ENCODE results near the gene ADAMTS17. TPM values are rescaled to one million over a fixed set of nuclear protein-coding genes. Genes with fewer than 3 reads are reported as not detected.

The ADAMTS17 gene
- total RNA-seq, 1 donor from 2014 or later = 0.40 TPM

GRCh38 chr15:100174159-100174903 lies 167.4 kb downstream of the ADAMTS17 start:
- no peak for DNase-seq (ENCODE audit: low read depth in 2 of 2)

DNA sequence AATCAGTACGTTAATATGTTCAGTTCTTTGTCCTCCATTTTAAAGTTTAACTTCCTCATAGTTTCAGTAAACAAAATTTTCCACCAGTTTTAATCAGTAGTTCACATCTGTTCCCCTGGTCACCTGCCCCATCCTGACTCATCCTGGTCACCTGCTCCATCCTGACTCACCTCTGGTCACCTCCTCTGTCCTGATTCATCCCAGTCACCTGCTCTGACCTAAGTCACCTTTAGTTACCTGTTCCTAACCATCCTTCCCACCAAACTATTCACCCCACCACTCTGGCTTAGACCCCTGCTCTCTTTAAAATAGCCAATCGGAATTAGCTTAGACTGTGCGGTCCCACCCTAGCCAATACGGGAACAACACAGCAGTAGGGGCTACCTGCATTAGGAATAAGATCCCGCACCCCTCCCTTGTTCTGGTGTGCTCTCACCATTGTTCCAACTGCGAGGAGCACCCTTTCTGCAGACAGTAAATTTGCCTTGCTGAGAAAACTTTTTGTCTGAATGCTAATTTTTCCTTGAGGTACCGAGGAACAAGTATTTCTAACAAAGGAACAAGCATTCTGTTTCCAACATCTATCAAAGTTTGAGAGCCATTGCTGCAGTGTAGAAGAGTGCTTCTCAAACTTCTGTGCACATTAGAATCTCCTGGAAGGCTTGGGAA lies 169.3 kb downstream of the ADAMTS17 start:
- DNase-seq (ENCODE audit: low read depth in 2 of 2) = no peak

DNA sequence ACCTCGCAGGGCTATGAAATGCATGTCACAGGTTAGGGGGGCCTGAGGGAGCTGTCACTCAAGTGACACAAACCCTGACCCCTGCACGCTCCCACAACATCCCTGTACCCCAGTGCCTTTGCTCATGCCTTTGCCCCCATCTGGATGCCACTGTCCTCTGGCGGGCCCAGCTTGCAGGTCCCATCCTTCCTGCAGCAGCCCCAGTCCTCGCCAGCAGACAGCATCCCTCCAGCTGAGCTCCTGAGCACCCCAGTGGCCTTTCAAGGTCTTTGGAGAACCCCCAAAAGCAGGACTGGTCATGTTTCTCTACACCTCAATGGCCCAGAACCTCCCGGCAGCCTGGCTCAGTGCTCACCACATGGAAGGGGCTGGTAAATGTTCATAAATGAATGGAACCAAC lies 170.4 kb downstream of the ADAMTS17 start:
- DNase-seq (ENCODE audit: low read depth in 2 of 2) = no peak

DNA sequence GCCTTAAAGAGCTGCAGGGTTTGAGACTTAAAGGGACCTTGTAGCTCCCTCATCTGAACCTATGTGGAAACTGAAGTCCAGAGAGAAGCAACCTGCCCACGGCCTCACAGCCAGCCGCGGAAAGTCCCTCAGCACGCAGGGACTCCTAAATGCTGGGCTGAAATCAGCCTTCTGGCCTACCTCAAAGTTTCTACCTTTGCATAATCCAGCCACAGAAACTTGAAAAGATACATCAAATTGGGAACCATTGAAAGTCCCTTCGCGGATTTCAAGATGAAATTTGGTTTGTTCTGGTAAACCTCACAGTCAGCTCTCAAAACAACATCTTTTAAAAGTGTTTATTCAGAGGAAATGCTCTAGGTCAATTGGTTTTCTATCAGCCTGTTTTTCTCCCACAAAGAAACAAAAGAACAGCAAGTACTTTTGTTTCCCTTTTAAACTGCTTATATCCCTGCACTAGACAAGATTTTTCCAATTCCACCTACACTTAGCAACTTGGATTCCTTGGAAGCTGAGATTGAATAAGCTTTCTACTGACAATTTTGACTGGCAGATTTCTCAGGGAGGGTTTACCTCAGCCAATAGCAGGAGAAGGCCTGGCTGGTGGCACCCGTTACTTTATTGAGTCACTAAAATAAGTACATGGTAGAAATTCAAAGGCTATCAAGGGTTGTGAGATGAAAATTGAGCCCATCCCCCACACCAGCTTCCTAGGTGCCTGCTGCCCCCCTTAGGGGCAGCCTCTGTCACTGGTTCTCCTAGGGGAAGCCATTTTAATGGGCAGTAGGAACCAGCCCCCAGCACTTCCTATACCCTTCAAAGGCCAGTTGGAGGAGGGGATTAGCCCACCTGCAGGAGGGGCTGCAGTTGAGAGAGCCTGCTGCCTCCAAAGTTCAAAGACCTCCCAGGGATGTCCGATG lies 171.2 kb downstream of the ADAMTS17 start:
- DNase-seq (ENCODE audit: low read depth in 2 of 2) = no peak

DNA sequence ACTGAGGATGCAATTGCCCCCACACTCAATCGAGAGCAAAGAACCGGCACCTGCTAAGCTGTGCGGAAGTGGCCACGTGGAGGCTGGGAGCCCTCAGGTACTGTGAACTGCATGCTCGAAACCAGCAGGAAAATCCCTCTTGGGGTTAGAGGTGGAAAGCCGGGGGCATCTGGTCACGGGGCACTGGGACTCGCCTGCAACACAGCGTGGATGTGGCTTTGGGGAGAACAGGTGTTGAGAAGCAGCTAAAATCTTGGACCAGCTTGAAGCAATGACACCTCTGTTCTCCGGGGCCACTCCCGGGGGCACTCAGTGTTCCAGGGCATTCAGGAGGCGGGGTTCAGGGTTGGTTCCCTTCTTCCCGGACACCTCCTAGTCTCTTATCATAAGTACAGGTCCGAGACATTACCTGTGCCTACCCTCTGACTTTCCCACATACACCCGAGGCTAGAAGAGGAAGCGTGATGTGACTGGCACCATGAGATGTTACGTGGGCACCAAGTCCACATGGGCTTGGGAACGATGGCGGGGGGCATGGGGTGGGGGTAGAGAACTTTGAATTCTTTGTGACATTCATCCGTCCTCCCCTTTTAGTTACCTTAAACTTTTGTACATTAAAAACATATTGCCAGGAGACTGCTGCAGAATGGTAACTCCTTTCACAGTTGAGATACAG lies 172.0 kb downstream of the ADAMTS17 start:
- no peak for DNase-seq (ENCODE audit: low read depth in 2 of 2)

DNA sequence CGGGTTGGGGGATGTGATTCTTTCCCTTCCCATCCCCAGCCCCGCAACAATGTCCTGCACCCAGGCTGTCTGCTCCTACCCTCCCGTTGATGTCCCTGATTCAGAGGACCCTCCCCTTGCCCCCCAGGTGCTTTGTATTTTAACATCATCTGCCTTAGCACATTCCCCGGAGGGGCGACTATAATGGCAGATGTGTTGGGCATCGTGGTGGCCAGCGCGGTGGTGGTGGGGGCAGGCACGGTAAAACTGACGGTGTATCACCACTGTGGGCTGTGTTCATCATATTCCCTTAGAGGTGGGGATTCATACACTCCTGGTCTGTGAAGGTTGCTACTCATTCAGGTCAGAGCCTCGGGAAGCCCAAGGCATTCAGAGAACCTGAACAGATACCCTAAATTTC lies 173.0 kb downstream of the ADAMTS17 start:
- no peak for DNase-seq (ENCODE audit: low read depth in 2 of 2)

DNA sequence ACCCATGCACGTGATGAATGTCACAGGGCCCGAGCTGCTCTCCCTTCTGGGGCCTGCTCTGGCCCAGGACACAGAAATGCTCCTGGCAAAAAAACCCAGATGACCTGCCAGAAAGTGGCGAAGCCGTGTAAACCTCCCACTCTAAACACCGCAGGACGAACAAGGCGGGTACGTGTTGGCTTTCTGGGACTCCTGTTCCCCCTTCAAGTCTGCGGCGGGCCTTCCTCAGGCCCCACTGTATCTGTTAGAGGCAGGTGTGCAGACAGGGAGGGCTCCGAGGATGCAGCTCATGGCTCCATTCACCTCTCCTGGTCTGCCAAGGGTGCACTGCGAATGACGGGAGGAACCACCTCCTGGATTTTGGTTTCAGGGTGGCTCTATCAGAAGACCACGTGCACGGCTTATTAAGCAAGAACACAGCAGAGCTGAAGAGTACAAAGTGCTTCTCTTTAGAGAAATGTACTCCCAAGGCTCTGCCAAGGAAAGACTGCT lies 173.8 kb downstream of the ADAMTS17 start:
- no peak for DNase-seq (ENCODE audit: low read depth in 2 of 2)

DNA sequence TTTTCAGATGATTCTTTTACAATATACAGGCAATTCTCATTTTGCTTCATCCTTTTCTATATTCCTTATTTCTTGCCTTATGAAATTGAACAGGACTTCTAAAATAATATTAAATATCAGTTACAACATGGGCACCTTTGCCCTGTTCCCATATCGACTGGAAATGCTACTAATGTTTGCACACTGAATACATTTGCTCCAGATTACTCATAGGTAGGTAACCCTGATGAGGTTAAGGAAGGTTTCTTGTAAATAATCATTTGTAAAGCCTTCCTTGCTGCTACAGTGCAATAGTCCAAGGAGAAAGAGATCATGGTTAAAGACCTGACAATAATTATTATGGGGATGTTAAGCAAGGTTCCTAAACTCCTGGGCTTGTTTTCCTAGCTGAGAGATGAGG lies 175.5 kb downstream of the ADAMTS17 start:
- DNase-seq (ENCODE audit: low read depth in 2 of 2) = no peak

GRCh38 chr15:100163961-100164360 lies 177.8 kb downstream of the ADAMTS17 start:
- no peak for DNase-seq (ENCODE audit: low read depth in 2 of 2)

DNA sequence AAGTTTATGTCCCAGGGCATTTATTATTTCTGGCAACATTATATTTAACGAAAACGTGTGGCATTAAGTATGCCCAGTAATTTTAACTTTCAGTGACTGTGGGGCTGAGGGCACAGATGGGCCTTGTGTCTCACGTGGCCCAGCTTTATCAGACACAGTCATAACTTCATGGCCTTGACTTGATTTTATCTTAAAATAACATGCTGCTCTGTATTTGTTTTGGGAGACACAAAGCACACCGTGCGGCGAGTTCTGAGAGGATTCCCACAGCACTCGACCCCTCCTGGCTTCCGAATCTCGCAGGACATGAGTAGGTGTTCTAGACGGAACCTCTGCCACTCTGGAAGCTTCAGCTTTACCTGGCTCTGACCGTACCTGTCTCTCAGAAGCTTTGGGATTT lies 180.8 kb downstream of the ADAMTS17 start:
- no peak for DNase-seq (ENCODE audit: low read depth in 2 of 2)

- DNase-seq (ENCODE audit: low read depth in 2 of 2) = no peak
Measured at GRCh38 chr15:100159436-100159835, 182.3 kb downstream of the ADAMTS17 start.

DNA sequence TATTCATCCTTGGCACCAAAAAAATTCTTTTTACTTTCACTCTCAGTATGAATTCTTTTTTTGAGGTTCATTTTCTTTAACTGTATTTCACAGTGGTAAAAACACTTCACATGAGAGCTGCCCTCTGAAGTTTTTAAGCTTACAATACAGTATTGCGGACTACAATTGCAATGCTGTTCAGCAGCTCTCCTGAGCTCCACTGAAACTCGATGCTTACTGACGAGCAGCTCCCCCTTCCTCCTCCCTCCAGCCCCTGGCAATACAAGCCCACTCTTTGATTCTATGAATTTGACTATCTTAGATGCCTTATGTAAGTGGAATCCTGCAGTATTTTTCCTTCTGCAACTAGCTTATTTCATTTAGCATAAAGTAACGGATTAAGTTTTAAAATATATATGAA lies 183.4 kb downstream of the ADAMTS17 start:
- no peak for DNase-seq (ENCODE audit: low read depth in 2 of 2)

DNA sequence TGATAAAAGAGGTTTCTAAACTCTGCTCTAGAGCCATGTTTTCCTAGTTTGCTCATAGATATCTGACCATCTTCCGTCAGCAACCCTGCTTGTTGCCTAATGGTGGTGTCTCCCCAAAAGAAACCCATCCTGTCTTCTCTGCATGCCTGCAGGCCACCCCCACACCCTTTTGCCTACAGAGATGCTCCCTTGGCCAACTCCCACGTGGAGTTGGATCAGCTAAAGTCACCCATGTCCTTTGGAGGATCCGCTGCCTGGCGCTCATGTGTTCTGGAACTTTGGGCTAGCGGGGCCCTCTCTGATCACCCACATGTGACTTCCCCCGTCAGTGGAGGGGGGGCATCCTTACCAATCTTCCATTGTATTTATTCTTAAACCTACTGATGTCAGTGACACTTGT lies 185.6 kb downstream of the ADAMTS17 start:
- no peak for DNase-seq (ENCODE audit: low read depth in 2 of 2)

GRCh38 chr15:100154338-100154737 lies 187.4 kb downstream of the ADAMTS17 start:
- DNase-seq (ENCODE audit: low read depth in 2 of 2) = no peak

DNA sequence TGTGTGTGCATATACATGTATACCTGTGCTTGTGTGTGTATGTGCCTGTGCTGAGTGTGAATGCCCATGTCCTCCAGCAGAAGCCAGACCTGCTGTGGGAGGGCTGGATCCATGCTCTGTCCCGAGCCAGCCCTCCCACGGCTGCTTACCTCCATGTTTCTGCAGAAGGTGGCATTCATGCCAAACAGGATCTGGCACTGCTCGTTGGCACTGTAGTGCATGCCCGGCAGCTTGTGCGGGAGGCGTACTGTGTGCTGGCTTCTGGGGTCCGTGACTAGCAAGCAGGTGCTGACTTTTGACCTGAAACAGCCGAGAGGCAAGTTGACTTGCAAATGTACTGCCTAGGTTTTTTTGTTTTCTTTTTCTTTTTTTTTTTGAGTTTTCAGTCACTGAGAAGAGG lies 189.3 kb downstream of the ADAMTS17 start:
- DNase-seq (ENCODE audit: low read depth in 2 of 2) = no peak

- DNase-seq (ENCODE audit: low read depth in 2 of 2) = no peak
Measured at GRCh38 chr15:100150906-100151305, 190.9 kb downstream of the ADAMTS17 start.

- DNase-seq (ENCODE audit: low read depth in 2 of 2) = no peak
Measured at GRCh38 chr15:100147828-100148227, 193.9 kb downstream of the ADAMTS17 start.

DNA sequence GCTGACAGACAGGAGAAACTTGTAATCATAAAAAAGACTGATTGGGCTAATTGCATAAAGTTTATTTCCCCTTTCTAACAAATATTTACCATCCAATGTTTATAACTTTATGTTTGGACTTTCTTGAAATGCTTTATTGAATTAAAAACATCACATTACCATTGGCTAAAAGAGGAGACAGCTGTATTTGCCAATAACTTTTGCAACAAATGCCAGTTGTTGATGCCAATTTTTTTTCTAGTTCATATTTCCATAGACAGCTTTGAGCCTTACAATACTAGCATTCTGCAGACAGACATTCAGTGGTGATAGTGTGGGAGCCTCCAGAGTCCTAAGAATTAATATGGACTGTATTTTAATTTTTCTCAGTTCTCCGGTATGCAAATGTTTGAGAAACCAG lies 198.4 kb downstream of the ADAMTS17 start:
- no peak for DNase-seq (ENCODE audit: low read depth in 2 of 2)

- no peak for DNase-seq (ENCODE audit: low read depth in 2 of 2)
Measured at GRCh38 chr15:100141311-100142001, 200.3 kb downstream of the ADAMTS17 start.

- DNase-seq (ENCODE audit: low read depth in 2 of 2) = no peak
Measured at GRCh38 chr15:100140527-100141308, 201.1 kb downstream of the ADAMTS17 start.
